Kidney (tissue), 14 donors: ENCODE data around the gene IGLL1. TPM values are rescaled to one million over a fixed set of nuclear protein-coding genes. Genes with fewer than 3 reads are reported as not detected.
"Not testable (repeated sequence)": the region's sequence is repeated elsewhere in the genome, so short reads cannot be mapped to it uniquely, and the experiment has no call there.

Experiments
- DNase-seq, 5 donors: peaks; one replicate each; pipeline ENCODE4 v3.0.0-alpha.2; 2013 to 2020
- FAIRE-seq: peaks from 2 replicates; lab custom pipeline; 2012; peaks lifted over from hg19 to GRCh38; lab: Jason Lieb, UNC
- H3K27ac ChIP-seq, 2 donors: one replicate each; pipeline ENCODE4 v1.7.0; 2013; ENCODE audit warnings: low read depth in 2 of 2, low read length in 2 of 2, inconsistent platforms in 1 of 2
- H3K27me3 ChIP-seq: one replicate; pipeline ENCODE4 v1.7.1; 2013; ENCODE audit warnings: low read length, inconsistent platforms; ENCODE audit not compliant: control insufficient read depth, insufficient read depth
- H3K36me3 ChIP-seq, 3 donors: one replicate each; pipeline versions ENCODE4 v1.7.0 to v1.7.1; 2013; ENCODE audit warnings: low read length in 3 of 3, control low read depth in 1 of 3, inconsistent platforms in 1 of 3; ENCODE audit not compliant: insufficient read depth in 3 of 3, control insufficient read depth in 2 of 3
- H3K4me1 ChIP-seq, 3 donors: one replicate each; pipeline versions ENCODE4 v1.7.0 to v1.7.1; 2013; ENCODE audit warnings: low read length in 3 of 3, inconsistent platforms in 1 of 3, low read depth in 1 of 3; ENCODE audit not compliant: control insufficient read depth in 2 of 3, insufficient read depth in 2 of 3
- H3K4me3 ChIP-seq, 3 donors: one replicate each; pipeline versions ENCODE4 v1.7.0 to v1.8.1; 2013; ENCODE audit warnings: low read length in 3 of 3, control low read depth in 1 of 3, inconsistent platforms in 1 of 3
- H3K9ac ChIP-seq, 3 donors: one replicate each; pipeline versions ENCODE4 v1.7.0 to v1.7.1; 2013; ENCODE audit warnings: low read length in 3 of 3, control low read depth in 1 of 3, inconsistent platforms in 1 of 3
- H3K9me3 ChIP-seq, 3 donors: one replicate each; pipeline versions ENCODE4 v1.7.0 to v1.7.1; 2013; ENCODE audit warnings: low read length in 3 of 3, control low read depth in 1 of 3, inconsistent platforms in 1 of 3; ENCODE audit not compliant: control insufficient read depth in 2 of 3, insufficient read depth in 1 of 3
- intact Hi-C: fragments of 100-400 bp; cut with DNase I; formaldehyde crosslinking; loops from one replicate; pipeline ENCODE4 v1.11.1; 2022
- polyA plus RNA-seq: library from polyadenylated mRNA; stranded (reverse); fragments of 350-450 nt; fragmentation: Illumina TruSeq; extraction: RNeasy Lipid Tissue Mini Kit (QIAGEN cat#74804); gene quantifications from one replicate; pipeline ENCODE4 v1.2.3, GENCODE V29; 2014; ENCODE audit warnings: low read depth, low replicate concordance; ENCODE audit not compliant: insufficient read depth
- total RNA-seq: library from RNA; stranded (reverse); fragmentation: NEBNext Ultra II Directional; extraction: Animal tissue kit (Norgen Biotek cat#: 25700); gene quantifications from one replicate; pipeline ENCODE4 v1.2.1, GENCODE V29; 2021
- TF ChIP-seq, protein P1 (sequence below): IDR thresholded peaks from 3 replicates; pipeline ENCODE4 v1.5.1; 2012; ENCODE audit warnings: mild to moderate bottlenecking, moderate library complexity, borderline replicate concordance; ENCODE audit not compliant: insufficient read depth; ENCODE audit errors: extremely low read depth
- donor health status: control.
- donor health status: control.
- donor health status: control.
- donor health status: control.
- donor health status: control.
- donor health status: DM: yes; HTN: yes; CAD: no.
- donor health status: Normal renal cell carcinoma (clear cell type).

The IGLL1 gene
- total and polyA plus RNA-seq, 2 donors from 2014 or later, result not detected

DNA sequence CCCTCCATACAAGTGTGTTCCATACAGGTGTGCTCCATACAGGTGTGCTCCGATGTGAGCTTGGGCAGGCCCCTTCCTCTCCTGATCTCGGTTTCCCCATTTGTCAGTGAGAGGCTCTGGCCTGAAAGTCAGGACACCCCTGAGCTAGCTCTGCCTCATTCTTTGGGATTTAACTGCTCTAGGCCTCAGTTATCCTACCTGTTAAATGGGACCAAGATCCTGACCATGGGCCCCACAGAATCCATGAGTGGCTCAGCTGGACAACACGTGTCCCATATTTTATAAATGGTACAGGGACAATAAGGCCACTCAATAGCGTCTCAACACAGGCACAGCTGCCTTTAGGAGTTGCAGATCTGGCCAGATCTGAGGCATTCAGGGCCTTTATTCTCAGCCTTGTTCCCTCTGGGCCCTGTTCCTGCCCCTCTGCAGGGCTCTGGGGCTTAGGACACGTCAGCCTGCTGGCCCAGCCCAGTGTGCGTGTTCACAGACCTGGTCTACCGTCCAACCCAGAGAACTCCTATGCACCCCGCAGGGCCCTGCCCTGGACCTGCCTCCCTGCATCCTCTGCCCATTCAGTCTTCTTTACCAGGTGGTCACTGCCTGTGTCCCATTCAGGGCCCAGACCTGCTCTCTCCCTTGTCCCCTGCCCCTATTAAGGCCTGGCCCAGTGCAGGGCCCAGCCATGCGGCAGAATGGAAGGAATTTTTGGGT lies 18.9 kb upstream of the IGLL1 start:
- DNase-seq, result no peak
- Histone ChIP-seq H3K4me3 (no peak overlapping the region), H3K36me3 (no peaks in the 10 kb centered on the region), H3K4me1 (no peaks in the 10 kb centered on the region), H3K27me3 (no peaks in the 10 kb centered on the region), H3K9me3 (no peaks in the 10 kb centered on the region), H3K9ac (no peak overlapping the region), H3K27ac (no peak overlapping the region)
- FAIRE-seq, result no peak
- intact Hi-C loops, result no loop called here
- TF ChIP-seq, protein P1, sequence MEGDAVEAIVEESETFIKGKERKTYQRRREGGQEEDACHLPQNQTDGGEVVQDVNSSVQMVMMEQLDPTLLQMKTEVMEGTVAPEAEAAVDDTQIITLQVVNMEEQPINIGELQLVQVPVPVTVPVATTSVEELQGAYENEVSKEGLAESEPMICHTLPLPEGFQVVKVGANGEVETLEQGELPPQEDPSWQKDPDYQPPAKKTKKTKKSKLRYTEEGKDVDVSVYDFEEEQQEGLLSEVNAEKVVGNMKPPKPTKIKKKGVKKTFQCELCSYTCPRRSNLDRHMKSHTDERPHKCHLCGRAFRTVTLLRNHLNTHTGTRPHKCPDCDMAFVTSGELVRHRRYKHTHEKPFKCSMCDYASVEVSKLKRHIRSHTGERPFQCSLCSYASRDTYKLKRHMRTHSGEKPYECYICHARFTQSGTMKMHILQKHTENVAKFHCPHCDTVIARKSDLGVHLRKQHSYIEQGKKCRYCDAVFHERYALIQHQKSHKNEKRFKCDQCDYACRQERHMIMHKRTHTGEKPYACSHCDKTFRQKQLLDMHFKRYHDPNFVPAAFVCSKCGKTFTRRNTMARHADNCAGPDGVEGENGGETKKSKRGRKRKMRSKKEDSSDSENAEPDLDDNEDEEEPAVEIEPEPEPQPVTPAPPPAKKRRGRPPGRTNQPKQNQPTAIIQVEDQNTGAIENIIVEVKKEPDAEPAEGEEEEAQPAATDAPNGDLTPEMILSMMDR, result no peak

DNA sequence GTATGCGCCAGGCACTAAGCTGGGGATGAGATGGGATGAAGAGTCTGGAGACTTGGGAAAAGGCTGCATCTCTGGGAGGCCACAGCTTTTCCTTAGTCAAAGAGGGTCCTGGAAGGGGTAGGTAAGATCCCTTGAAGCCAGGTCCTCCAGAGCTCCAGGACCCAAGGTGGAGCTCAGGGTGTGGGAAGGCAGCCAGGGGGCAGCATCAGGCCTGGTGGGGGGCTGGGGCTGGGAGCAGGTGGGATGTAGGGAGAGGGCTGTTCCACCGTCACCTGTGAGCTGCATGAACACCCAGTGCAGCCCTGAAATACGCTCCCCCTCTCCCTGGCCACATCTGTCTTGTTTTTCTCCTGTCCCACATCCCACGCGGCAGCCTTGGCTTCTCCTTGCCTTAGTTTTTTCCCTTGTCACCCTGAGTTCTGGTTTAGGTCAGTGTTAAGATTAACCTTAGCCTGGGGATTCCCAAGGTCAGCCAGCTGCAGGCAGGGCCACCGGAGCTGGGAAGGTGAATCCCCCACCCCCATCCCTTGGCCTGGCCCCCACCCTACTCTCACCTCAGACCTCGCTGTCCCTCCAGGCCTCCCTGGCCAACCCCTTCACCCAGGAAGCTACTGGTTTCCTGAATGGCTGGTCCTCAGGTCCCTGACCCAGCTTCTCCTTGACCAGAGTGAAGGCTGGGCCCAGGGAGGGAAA lies 17.6 kb upstream of the IGLL1 start:
- DNase-seq, intact Hi-C loops, H3K9me3 ChIP-seq, H3K27me3 ChIP-seq, H3K9ac ChIP-seq, FAIRE-seq, H3K4me1 ChIP-seq, H3K27ac ChIP-seq, H3K4me3 ChIP-seq, H3K36me3 ChIP-seq: not testable (repeated sequence)

DNA sequence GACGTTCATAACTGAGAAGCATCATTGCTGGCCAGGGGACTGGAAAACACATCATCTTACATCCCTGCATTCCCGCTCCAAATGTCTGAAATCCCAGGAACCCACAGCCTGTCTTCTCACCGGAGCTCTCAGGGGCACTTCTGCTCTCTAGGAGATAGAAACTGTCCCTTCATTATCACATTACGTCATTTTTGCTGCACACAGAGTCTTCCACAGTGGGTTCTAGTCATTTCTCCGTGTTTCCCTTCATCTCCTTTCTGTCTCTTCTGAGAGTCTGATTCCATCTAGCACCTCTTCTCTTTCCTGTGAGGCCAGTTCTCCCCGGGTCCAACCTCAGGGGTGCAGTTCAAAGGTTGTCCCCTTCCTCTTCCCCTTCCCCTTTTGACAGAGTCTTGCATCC lies 15.8 kb upstream of the IGLL1 start:
- intact Hi-C loops, H3K4me1 ChIP-seq, H3K27me3 ChIP-seq, DNase-seq, H3K9ac ChIP-seq, H3K9me3 ChIP-seq, H3K36me3 ChIP-seq, H3K4me3 ChIP-seq, H3K27ac ChIP-seq, FAIRE-seq: not testable (repeated sequence)

DNA sequence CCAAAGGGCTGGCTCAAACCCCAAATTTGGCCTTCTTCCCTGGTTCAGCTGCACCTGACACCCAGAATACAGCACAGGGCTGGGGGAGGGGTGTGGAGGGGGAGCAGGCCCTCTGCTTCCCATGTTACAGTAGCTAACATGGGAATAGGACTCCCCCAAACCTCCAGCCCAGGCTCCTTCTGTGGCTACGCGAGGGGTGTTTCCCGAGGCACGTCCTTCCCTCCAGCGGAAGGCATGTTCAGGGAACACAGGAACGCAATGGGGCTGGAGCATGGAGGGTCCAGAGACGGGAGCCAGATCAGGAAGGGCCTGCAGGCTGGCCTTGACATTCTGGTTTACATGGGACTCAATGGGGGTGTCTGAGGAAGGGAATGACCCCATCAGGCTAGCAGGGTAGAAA lies 11.8 kb upstream of the IGLL1 start:
- FAIRE-seq, result no peak

More for the DNA sequence above, 11.8 kb upstream of the IGLL1 start:
- Histone ChIP-seq H3K9ac (no peak overlapping the region), H3K27ac (no peak overlapping the region), H3K4me1 (no peaks in the 10 kb centered on the region), H3K4me3 (no peak overlapping the region), H3K27me3 (no peaks in the 10 kb centered on the region), H3K36me3 (no peaks in the 10 kb centered on the region), H3K9me3 (no peaks in the 10 kb centered on the region)
- intact Hi-C loops, result no loop called here
- DNase-seq, result peak in 1 of 5 donors; percentile 48
- TF ChIP-seq, protein P1, result no peak
